Measurements from ENCODE around the gene TPCN1.

The TPCN1 gene

DNA sequence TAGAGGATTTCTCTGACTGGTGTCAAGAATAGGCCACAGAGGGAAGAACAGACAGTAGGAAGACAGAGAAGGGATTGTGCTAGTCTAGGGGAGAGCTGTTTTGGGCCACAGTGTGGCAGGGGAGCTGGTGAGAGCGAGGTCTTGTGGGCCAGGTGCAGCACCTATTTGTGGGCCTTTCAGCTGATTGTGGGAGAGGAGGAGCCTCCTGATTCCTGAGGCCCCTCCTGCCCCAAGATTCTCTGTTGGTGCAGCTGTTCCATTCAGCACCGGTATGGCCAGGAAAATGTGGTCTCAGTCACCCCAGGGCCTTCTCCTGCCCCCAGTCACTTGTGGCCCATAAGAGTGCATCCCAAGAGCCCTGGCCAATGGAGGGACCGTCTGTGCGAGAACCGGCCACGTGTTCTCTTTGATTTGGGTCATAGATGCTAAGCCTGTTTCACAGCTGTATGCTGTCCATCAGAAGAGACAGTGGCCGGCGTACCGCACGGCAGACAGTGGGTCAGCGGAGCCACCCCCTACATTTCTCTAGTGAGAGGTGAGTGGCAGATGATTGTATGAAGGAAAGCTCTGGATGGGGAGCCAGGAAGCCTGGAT lies 27.7 kb downstream of the TPCN1 start:
- in situ Hi-C loops (cut with HindIII; ENCODE audit: low sequenced_read_pairs): no loop called here
- no peak for TF ChIP-seq CTCF (IDR thresholded peaks at IDR 0.05; ENCODE audit: low read depth, low read length)
- no peak for DNase-seq (ENCODE audit: low read depth, low spot score)

GRCh38 chr12:113249546-113249945 lies 28.3 kb downstream of the TPCN1 start:
- no peak overlapping the region for H3K4me3 ChIP-seq (ENCODE audit: low read depth, low read length)
- in situ Hi-C loops (cut with HindIII; ENCODE audit: low sequenced_read_pairs): no loop called here
- TF ChIP-seq CTCF (IDR thresholded peaks at IDR 0.05; ENCODE audit: low read depth, low read length): no peak
- DNase-seq (ENCODE audit: low read depth, low spot score): no peak

More for the DNA sequence above, 27.7 kb downstream of the TPCN1 start:
- no peak overlapping the region for H3K4me3 ChIP-seq (ENCODE audit: low read depth, low read length)

GRCh38 chr12:113250045-113250444 lies 28.8 kb downstream of the TPCN1 start:
- in situ Hi-C loops (cut with HindIII; ENCODE audit: low sequenced_read_pairs): no loop called here
- DNase-seq (ENCODE audit: low read depth, low spot score): no peak
- TF ChIP-seq CTCF (IDR thresholded peaks at IDR 0.05; ENCODE audit: low read depth, low read length): no peak

DNA sequence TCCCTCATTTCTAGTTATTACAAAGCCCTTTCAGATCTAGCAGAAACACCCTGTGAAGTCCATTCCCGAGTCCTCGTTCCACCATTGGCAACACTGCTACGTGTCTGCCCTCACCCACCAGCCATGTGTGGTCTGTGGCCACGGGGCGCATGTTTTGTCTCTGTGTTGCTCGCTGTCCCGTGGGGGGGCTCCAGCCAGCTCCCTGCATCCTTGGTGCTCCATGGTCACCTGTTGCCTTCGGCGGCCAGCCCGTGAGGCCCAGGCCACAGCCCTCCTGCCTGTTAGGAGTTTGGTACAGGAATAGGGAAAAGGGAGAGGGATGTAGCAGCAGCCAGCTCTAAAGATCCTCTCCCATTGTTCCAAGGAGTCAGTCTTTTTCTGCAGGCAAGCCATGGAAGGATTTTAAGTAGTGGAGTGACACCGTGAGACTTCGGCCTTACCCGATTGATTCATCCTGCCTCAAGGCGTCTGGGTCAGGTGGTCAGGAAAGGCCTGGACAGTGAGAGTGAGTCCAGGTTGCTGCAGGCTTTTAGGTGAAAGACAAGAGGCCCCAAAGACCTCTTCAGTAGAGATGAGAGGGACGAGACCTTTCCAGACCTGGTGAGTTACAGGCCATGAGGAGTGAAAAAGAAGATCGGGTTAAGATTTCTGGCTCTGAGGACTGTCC lies 30.3 kb downstream of the TPCN1 start:
- DNase-seq (ENCODE audit: low read depth, low spot score): no peak
- in situ Hi-C loops (cut with HindIII; ENCODE audit: low sequenced_read_pairs): no loop called here
- no peak overlapping the region for H3K4me3 ChIP-seq (ENCODE audit: low read depth, low read length)
- TF ChIP-seq CTCF (IDR thresholded peaks at IDR 0.05; ENCODE audit: low read depth, low read length): no peak

More at GRCh38 chr12:113250045-113250444, 28.8 kb downstream of the TPCN1 start:
- no peak overlapping the region for H3K4me3 ChIP-seq (ENCODE audit: low read depth, low read length)

DNA sequence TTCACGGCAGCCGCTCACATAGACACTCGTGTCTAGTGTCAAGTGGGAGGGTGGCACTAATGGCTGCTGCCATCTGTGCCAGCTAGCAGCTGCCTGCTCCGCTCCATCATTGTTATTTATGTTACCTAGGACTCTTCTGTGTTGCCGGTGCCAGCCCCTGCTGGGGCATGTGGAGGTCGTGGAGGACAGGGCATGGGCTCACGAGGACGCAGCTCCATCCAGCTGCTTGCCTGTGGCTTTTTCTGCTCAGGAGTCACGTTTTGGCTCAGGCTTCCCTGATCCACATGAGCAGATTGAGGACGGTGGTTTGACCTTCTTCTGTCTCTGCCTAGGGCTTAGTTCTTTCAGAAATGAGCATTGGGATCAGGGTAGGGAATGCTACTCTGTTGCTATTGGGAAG lies 31.2 kb downstream of the TPCN1 start:
- in situ Hi-C loops (cut with HindIII; ENCODE audit: low sequenced_read_pairs): no loop called here
- no peak overlapping the region for H3K4me3 ChIP-seq (ENCODE audit: low read depth, low read length)
- no peak for DNase-seq (ENCODE audit: low read depth, low spot score)
- no peak for TF ChIP-seq CTCF (IDR thresholded peaks at IDR 0.05; ENCODE audit: low read depth, low read length)

GRCh38 chr12:113253532-113254285 lies 32.4 kb downstream of the TPCN1 start:
- no peak for DNase-seq (ENCODE audit: low read depth, low spot score)
- no peak for TF ChIP-seq CTCF (IDR thresholded peaks at IDR 0.05; ENCODE audit: low read depth, low read length)
- H3K4me3 ChIP-seq (ENCODE audit: low read depth, low read length): no peak overlapping the region
- in situ Hi-C loops (cut with HindIII; ENCODE audit: low sequenced_read_pairs): no loop called here

All from astrocyte of the spinal cord (primary cell).